ENCODE results near the gene MFN2.

The MFN2 gene

GRCh38 chr1:12001249-12001917 lies 21.1 kb downstream of the MFN2 start:
- Histone ChIP-seq H3K4me3 (ENCODE audit: low read depth in 1 of 2, low read length in 1 of 2) (no peak overlapping the region), H3K9me3 (no peaks in the 10 kb centered on the region), H3K27ac (peak overlapping the region; percentile 46), H3K36me3 (peaks cover 100% of the 10 kb centered on the region), H3K27me3 (no peaks in the 10 kb centered on the region), H3K4me1 (ENCODE audit: control insufficient read depth in 1 of 2, insufficient read depth in 1 of 2, low read depth in 1 of 2, low read length in 1 of 2) (no peaks in the 10 kb centered on the region)
- TF ChIP-seq CTCF (IDR thresholded peaks at IDR 0.05) = peak; percentile 12

- Histone ChIP-seq H3K4me1 (ENCODE audit: control insufficient read depth in 1 of 2, insufficient read depth in 1 of 2, low read depth in 1 of 2, low read length in 1 of 2) (no peaks in the 10 kb centered on the region), H3K9me3 (no peaks in the 10 kb centered on the region), H3K27me3 (no peaks in the 10 kb centered on the region), H3K36me3 (peaks cover 100% of the 10 kb centered on the region), H3K4me3 (ENCODE audit: low read depth in 1 of 2, low read length in 1 of 2) (no peak overlapping the region), H3K27ac (peak overlapping the region; percentile 46)
- TF ChIP-seq CTCF (IDR thresholded peaks at IDR 0.05) = no peak
These were observed 21.8 kb downstream of the MFN2 start for GRCh38 chr1:12001996-12002493.

- H3K27ac ChIP-seq = no peak overlapping the region
- H3K36me3 ChIP-seq = peaks cover 99% of the 10 kb centered on the region
- H3K4me3 ChIP-seq (ENCODE audit: low read depth in 1 of 2, low read length in 1 of 2) = no peak overlapping the region
- no peak for TF ChIP-seq CTCF (IDR thresholded peaks at IDR 0.05)
- no peaks in the 10 kb centered on the region for H3K9me3 ChIP-seq
- H3K4me1 ChIP-seq (ENCODE audit: control insufficient read depth in 1 of 2, insufficient read depth in 1 of 2, low read depth in 1 of 2, low read length in 1 of 2) = no peaks in the 10 kb centered on the region
- H3K27me3 ChIP-seq = no peaks in the 10 kb centered on the region
These were observed 23.5 kb downstream of the MFN2 start for GRCh38 chr1:12003762-12004161.

- Histone ChIP-seq H3K9me3 (no peaks in the 10 kb centered on the region), H3K36me3 (peaks cover 99% of the 10 kb centered on the region), H3K27me3 (no peaks in the 10 kb centered on the region), H3K4me1 (ENCODE audit: control insufficient read depth in 1 of 2, insufficient read depth in 1 of 2, low read depth in 1 of 2, low read length in 1 of 2) (no peaks in the 10 kb centered on the region), H3K4me3 (ENCODE audit: low read depth in 1 of 2, low read length in 1 of 2) (no peak overlapping the region), H3K27ac (no peak overlapping the region)
- no peak for TF ChIP-seq CTCF (IDR thresholded peaks at IDR 0.05)
These were observed 25.4 kb downstream of the MFN2 start for GRCh38 chr1:12005488-12006166.

GRCh38 chr1:12006167-12006921 lies 26.1 kb downstream of the MFN2 start:
- no peak overlapping the region for H3K27ac ChIP-seq
- no peaks in the 10 kb centered on the region for H3K27me3 ChIP-seq
- no peak for TF ChIP-seq CTCF (IDR thresholded peaks at IDR 0.05)
- H3K4me1 ChIP-seq (ENCODE audit: control insufficient read depth in 1 of 2, insufficient read depth in 1 of 2, low read depth in 1 of 2, low read length in 1 of 2) = no peaks in the 10 kb centered on the region
- H3K9me3 ChIP-seq = no peaks in the 10 kb centered on the region
- H3K4me3 ChIP-seq (ENCODE audit: low read depth in 1 of 2, low read length in 1 of 2) = no peak overlapping the region
- H3K36me3 ChIP-seq = peaks cover 99% of the 10 kb centered on the region

All from neutrophil (primary cell).